Skin epidermis (tissue), 12 donors: ENCODE results near the gene ARIH1.

Source experiments
- H3K27ac ChIP-seq, 21 experiments: fragments of 200-600 bp; sonication (generic) in 11 of 21; one replicate each; pipeline ENCODE4 v1.5.0; 2020; ENCODE audit warnings: mild to moderate bottlenecking in 3 of 21, inconsistent platforms in 2 of 21, moderate library complexity in 2 of 21
- H3K4me3 ChIP-seq, 7 experiments: fragments of 200-600 bp; sonication (generic) in 2 of 7; one replicate each; pipeline ENCODE4 v1.5.0; 2020; ENCODE audit warnings: inconsistent platforms in 2 of 7, mild to moderate bottlenecking in 2 of 7, moderate library complexity in 1 of 7

The ARIH1 gene

DNA sequence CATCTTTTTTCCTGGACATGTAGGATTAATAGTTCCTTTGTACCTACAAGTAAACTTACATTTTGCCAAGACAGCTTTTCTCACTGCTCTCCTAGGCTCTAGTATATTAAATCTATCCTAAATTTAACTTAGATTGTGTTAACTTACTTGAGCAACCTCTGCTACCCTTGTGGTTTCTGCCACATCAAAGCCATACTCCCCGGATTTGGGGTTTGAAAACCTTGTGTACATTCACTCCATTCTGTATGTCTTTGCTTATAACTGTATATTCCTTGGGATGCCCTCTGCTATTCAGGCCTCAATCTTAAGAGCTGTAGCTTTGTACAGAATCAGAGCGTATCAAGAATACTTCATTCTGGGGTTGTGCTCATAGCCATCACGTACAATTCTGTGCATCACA, 60.4 kb downstream of the ARIH1 start:
- no peak overlapping the region for H3K27ac ChIP-seq
- H3K4me3 ChIP-seq = no peak overlapping the region

DNA sequence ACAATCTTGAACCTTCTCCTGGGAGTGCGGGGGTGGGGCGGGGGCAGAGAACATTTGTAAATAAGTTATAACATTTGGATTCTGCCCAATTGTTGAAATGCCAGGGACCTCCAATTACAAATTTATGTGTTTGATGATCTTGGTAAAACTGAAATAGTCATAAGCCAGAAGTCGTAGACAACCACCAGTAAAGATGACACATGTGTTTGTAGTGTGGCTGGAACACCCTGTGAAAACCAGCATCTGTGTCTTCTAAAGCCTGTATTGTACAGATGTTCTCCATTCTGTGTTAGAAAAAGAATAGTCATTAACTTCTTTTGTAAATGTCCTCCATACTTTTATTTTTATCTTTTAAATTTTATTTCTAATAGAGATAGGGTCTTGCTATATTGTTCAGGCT, 61.8 kb downstream of the ARIH1 start:
- Histone ChIP-seq H3K27ac (no peak overlapping the region), H3K4me3 (no peak overlapping the region)

DNA sequence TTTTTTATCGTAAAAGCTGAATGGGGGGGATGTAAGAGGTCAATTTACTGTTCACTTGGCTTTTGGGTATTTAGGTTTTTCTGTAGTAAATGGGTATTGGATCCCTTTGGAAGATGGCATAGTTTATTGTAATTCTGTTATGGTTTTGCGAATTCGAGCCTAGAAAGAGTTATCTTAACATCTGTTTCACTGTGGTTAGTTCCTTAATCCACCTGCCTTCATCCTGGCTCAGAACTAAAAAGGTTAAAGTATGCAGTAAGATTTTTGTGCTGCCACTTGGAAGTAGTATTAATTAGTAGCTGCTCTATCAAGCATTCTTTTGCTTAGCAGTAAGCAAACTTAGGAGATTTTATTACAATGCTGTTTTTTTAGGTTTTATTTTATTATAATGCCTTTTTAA, 62.4 kb downstream of the ARIH1 start:
- Histone ChIP-seq H3K4me3 (no peak overlapping the region), H3K27ac (no peak overlapping the region)

- H3K4me3 ChIP-seq = no peak overlapping the region
- no peak overlapping the region for H3K27ac ChIP-seq
Measured at GRCh38 chr15:72538931-72539330, 64.8 kb downstream of the ARIH1 start.

DNA sequence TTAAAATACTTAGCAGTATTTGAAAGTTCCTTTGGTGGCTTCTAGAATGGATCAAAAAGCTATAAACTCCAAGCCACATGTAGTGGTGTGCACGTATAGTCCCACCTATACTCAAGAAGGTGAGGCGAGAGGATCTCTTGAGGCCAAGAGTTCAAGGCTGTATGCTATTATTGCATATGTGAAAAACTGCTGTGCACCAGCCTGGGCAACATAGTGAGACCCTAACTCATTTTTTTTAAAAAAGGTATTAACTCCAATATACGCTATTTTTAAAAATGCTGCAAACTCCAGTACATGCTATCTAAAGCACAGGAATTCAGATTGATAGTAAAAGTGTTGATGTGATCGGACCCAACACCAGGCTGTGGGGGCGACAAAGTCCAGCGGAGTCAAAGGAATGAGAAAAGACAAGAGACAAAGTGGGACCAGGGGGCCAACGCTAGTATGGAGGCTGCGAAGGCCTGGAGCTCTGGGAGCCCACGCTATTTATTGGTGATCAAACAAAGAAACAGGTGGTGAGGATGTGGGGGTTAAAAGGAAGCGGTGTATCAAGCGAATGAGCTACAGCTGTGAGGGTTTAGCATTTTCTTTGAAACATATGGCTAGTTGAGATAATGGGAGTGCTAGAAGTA, 66.6 kb downstream of the ARIH1 start:
- Histone ChIP-seq H3K4me3 (no peak overlapping the region), H3K27ac (no peak overlapping the region)

- H3K4me3 ChIP-seq = no peak overlapping the region
- H3K27ac ChIP-seq = no peak overlapping the region
Measured at GRCh38 chr15:72541674-72542073, 67.5 kb downstream of the ARIH1 start.

GRCh38 chr15:72545156-72545555, 71.0 kb downstream of the ARIH1 start:
- no peak overlapping the region for H3K27ac ChIP-seq
- H3K4me3 ChIP-seq = no peak overlapping the region

DNA sequence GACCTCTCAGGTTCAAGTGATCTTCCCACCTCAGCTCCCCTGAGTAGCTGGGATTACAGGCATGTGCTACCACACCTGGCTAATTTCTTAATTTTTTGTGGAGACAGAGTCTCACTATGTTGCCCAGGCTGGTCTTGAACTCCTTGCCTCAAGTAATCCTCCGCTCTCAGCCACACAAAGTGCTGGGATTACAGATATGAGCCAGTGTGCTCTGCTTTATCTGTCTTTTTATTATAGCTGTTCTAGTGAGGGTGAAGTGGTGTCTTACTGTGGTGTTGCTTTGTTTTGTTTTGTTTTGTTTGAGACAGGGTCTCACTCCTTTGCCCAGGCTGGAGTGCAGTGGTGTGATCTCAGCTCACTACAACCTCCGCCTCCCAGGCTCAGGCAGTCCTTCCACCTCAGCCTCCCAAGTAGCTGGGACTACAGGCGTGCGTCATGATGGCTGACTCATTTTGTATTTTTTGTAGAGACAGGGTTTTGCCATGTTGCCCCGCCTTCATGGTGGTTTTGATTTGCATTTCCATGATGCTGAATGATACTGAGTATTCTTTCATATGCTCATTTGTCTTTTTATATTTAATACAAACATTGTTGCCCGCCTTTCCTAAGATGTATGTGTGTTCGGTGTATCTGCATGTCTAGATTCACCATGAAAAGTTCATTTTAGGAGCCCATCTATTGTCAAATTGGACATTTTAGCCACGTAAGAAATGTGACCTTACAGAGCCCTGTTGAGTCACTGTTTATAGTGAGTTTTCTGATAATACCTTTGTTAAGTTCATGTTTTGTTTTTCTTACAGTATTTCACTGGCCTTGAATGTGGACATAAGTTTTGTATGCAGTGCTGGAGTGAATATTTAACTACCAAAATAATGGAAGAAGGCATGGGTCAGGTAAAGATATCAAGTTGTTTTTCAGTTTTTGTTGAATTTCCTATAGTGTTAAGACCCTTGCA, 80.6 kb downstream of the ARIH1 start:
- Histone ChIP-seq H3K27ac (no peak overlapping the region), H3K4me3 (no peak overlapping the region)

DNA sequence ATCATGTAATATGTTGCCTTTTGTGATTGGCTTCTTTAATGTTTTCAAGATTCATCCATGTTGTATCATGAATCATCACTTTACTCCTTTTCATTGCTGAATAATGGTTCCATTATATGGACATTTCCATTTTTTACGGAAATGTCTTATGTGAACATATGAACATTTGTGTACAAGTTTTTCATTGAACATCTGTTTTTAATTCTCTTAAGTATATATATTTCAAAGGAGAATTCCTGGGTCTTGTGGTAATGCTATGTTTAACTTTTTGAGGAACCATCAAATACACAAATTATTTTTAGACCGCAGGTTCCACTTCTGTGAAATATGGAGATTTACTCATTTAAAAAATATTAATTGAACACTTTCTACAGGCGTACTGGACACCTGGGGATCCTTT, 85.7 kb downstream of the ARIH1 start:
- Histone ChIP-seq H3K27ac (no peak overlapping the region), H3K4me3 (no peak overlapping the region)

DNA sequence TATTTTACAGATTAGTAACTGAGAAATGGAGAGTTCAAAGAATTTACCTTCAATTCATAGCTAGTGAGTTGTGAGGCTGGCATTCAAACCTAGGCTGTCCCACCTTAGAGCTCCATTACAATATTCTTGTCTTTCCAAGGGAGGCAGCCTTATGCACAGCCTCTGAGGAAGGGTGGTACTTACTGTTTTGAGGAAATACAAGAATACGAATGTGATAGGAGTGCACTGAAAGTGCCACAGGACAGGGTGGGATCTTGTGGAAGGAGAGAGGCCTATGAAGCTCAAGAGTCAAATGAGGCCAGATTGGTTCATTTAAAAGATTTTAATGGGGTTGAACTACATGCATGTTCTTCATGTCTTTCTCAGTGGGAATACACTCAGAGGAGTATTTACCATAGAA, 86.3 kb downstream of the ARIH1 start:
- Histone ChIP-seq H3K27ac (no peak overlapping the region), H3K4me3 (no peak overlapping the region)

DNA sequence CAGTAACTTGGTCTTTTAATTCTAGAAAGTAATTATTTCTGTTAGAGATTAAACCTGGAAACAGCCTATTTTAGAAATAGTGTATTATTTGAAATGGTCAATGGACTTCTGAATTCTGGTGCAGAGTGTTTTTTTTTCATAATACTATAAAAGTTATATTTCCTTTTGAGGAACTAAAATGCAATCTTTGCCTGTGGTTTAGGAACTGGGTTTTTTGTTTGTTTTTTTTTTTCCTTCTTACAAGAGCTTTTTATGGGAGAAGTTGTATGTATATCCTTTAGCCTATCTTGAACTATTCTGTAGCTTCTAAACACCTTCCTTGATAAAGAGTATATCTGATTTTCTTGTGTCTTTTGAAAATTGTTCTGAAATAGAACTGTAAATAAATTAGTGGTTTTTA, 88.3 kb downstream of the ARIH1 start:
- Histone ChIP-seq H3K27ac (no peak overlapping the region), H3K4me3 (no peak overlapping the region)

DNA sequence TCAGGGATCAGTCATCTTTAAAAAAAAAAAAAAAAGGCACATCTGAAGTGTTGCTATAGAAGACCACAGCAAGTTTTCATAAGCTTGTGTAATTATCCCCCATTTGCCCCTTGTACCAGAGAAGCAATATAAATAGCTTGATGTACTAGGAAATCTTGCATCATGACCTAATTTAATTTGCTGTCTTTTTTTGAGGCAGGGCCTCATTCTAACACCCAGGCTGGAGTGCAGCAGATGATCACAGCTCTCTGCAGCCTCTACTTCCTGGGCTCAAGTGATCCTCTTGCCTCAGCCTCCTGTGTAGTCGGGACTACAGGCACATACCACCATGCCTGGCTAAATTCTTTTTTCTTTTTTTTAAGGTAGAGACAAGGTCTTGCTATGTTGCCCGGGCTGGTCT, 88.7 kb downstream of the ARIH1 start:
- Histone ChIP-seq H3K4me3 (no peak overlapping the region), H3K27ac (no peak overlapping the region)

- no peak overlapping the region for H3K4me3 ChIP-seq
- H3K27ac ChIP-seq = no peak overlapping the region
Measured at GRCh38 chr15:72564091-72564490, 90.0 kb downstream of the ARIH1 start.

DNA sequence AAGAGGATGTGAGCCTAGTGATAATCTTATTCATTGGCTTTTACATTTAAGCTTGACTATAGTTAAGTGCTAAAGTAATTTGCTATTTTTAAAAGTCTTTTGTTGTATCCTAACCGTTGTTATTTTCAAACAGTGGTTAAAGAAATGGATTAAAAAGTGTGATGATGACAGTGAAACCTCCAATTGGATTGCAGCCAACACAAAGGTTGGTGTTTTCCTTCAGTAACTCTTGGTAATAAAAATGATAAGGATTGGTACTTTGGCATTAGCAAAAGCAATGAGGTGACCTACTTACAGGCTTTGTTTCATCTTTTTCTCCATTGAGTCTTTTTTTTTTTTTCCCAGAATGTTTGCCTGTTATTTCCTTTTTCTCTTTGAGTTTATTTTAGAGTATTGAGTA, 92.8 kb downstream of the ARIH1 start:
- Histone ChIP-seq H3K4me3 (no peak overlapping the region), H3K27ac (no peak overlapping the region)

GRCh38 chr15:72570059-72570458, 95.9 kb downstream of the ARIH1 start:
- H3K4me3 ChIP-seq = no peak overlapping the region

DNA sequence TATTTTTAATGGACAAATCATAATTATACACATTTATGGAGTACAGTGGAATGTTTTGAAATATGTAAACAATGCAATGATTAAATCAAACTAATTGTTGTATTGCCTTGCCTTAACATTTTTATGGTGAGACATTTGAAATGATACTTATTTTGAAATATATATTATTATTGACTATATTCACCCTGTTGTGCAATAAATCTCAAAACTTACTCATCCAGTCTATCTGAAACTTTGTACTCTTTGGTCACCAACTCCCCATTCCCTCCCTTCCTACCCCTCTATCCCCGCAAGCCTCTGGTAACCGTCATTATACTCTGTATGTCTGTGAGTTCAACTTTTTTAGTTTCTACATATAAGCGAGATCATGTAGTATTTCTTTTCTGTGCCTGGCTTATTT, 105.7 kb downstream of the ARIH1 start:
- H3K27ac ChIP-seq = no peak overlapping the region
- no peak overlapping the region for H3K4me3 ChIP-seq

More at GRCh38 chr15:72570059-72570458, 95.9 kb downstream of the ARIH1 start:
- no peak overlapping the region for H3K27ac ChIP-seq

DNA sequence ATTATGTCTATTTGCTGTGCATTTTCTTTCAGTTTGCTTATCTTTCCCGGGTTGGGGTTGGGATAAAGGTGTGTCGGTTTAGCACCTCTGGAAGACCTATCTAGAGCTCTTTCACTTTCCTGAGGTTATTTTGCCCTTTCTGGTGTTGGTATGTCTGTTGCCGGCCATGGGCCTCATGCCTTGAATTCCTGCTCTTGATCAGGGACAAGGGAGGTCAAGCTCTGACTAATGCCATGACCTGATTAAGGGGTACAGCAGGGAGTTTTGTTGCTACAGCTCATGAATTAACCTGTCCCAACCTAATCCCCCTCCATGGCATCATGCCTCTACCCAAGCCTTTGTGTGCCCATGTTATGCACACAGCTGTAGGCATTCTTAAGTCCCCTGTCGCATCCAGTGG, 109.9 kb downstream of the ARIH1 start:
- Histone ChIP-seq H3K4me3 (no peak overlapping the region), H3K27ac (no peak overlapping the region)

DNA sequence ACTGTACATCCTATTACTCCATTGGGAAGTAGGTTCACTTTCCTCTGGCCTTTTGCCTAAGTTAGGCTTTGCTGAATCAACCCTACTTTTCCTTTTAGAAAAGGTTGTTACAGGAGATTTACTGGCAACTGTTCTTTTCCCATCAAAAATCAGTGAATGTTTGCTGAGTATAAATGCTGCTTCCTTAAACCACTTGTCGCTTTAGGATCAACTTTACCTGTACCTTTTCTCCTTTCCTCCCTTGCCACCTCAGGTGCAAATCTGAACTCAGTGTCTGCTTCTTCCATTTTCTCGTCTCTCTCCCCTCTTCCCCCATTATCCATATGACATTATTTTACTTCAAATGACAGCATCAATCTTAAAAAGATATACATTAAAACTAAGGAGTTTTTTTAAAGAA, 110.9 kb downstream of the ARIH1 start:
- Histone ChIP-seq H3K4me3 (no peak overlapping the region), H3K27ac (no peak overlapping the region)

- H3K4me3 ChIP-seq = no peak overlapping the region
- no peak overlapping the region for H3K27ac ChIP-seq
Measured at GRCh38 chr15:72585476-72586058, 111.4 kb downstream of the ARIH1 start.

DNA sequence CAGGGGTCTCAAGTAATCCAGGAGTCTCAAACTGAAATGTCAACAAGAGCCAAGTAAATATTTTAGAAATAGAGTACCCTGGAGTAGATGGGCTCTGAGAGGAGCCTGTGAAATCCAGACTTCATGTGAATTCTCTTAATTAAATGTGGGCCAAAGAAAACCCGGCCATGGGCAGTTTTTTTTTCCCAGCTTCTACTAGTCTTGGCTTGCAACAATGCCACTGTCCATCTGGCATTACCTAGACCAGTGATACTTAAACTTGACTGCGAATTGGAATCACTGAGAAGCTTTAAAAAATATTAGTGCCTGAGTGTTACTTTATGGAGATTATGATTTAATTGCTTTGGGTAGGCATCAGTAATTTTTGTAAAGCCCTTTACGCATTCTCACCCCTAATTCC, 114.0 kb downstream of the ARIH1 start:
- Histone ChIP-seq H3K4me3 (no peak overlapping the region), H3K27ac (no peak overlapping the region)

DNA sequence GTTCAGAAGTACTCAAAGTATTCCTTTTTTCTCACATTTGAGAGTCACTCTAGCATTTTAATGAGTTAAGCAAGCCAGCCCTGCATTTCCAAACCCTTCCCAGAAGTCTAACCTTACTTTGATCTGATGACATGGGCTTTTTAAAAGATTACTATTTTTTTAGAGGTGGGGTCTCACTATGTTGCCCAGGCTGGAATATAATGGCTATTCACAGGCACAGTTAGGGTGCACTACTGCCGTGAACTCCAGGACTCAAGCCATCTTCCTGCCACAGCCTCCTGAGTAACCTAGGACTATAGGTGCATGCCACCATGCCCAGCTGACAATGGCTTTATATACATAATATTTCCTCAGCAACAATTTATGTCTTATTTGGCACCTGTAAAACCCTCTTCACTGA, 116.3 kb downstream of the ARIH1 start:
- Histone ChIP-seq H3K27ac (no peak overlapping the region), H3K4me3 (no peak overlapping the region)
